GM21825 (cell line): ENCODE data around the gene LNX1.
"Not testable (repeated sequence)": the region's sequence is repeated elsewhere in the genome, so short reads cannot be mapped to it uniquely, and the experiment has no call there.

Source experiments
- ATAC-seq: cut with Tn5 transposase; IDR thresholded peaks from one replicate; pipeline ENCODE4 v1.9.1; 2021; ENCODE audit warnings: mild to moderate bottlenecking, moderate library complexity; ENCODE audit not compliant: unreplicated experiment

The LNX1 gene

GRCh38 chr4:53476232-53477037, 114.9 kb downstream of the LNX1 start:
- no peak for ATAC-seq

DNA sequence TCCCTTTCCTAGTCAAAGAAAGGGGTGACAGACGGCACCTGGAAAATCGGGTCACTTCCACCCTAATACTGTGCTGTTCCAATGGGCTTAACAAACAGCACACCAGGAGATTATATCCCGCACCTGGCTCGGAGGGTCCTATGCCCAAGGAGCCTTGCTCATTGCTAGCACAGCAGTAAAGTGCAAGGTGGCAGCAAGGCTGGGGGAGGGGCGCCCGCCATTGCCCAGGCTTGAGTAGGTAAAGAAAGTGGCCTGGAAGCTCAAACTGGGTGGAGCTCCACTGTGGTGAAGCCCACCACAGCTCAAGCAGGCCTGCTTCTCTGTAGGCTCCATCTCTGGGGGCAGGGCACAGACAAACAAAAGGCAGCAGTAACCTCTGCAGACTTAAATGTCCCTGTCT, 124.7 kb downstream of the LNX1 start:
- ATAC-seq, result not testable (repeated sequence)

GRCh38 chr4:53465891-53466290, 125.4 kb downstream of the LNX1 start:
- ATAC-seq, result no peak

DNA sequence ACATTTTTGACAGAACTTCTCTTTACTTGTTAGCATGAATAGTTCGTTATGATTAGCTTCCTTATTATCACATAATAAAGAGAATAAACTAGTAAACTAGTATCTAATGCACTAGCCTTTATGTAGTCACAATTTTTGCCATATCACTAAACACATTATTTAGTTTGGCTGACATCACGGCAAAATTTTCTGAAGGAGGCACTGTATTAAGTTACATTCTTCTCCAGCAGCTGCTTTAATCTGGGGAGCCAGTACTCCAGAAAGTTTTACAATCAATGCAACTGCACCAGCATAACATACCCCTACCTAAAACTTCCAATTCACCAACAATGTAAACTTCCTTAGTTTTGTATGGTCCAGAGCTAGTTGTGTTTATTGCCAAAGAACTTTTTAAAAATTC, 126.0 kb downstream of the LNX1 start:
- no peak for ATAC-seq

DNA sequence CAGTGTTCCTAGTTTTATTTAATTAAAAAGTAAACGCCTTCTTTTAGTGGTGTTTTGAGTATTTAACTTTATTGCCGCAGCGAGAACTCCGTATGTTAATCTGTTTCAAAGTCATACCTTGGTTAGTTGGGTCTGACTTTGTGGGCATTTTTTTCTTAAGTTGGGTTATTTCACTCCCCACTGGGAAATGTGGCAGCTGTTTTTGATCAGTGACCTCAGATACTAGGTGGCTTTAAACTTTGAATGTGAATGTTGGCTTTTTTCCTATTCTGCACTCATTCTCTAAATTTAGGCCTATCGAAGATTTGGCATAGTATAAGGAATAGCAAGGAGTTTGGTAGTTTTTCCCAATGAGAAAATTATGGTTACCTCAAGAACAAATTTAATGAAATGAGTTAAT, 127.9 kb downstream of the LNX1 start:
- no peak for ATAC-seq

DNA sequence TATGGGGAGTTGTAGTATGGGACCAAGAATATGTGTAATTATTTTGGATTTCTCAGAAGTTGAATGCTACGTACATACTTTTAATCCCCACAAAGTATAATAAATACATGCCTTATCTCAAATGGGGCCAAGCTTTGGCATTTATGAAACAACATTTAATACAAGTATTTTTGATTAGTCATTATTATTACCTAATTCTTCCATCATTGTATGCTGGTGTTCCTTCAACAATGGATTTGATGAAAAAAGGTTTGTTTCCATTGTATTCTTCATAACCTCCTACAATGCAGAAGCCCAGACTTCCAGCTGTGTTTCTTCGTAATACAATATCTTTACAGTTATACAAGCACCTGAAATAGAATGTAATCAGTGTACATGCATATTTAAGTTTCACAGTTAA, 130.0 kb downstream of the LNX1 start:
- ATAC-seq, result no peak

DNA sequence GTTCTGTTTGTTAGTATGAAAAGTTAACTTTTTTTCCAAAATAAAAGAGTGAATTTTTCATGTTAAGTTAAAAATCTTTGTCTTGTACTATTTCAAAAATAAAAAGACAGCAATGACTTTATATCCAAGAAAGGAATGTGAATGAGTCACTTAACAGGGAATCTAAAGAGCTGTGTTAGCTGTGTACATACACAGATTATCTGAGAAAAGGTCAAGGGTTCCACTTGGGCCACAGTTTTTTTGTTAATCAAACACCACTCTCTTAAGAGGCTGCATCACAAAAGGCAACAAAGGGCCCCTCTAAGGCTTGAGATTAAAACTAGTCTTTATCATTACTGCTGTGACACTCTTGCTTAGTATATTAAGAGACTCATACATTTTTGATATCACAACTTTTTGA, 131.7 kb downstream of the LNX1 start:
- no peak for ATAC-seq

DNA sequence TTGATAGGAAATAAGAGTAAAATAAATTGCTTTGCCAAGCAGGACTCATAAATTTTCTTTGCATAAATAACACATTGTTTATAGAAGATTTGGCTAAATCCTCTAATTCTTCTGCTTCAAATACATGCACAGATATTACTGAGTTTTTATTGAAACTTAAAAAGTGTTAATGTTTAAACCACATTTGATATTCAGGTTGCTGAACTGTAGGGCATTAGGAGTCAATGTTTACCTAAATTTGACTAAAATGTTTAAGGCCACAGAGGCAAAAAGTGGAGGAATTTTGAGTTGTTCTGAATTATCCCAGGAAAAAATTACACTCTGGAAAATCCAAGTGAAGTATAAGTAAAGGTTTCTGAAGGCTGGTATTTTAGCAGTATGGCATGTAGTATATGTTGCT, 135.1 kb downstream of the LNX1 start:
- ATAC-seq, result no peak

GRCh38 chr4:53455766-53456165, 135.5 kb downstream of the LNX1 start:
- no peak for ATAC-seq

DNA sequence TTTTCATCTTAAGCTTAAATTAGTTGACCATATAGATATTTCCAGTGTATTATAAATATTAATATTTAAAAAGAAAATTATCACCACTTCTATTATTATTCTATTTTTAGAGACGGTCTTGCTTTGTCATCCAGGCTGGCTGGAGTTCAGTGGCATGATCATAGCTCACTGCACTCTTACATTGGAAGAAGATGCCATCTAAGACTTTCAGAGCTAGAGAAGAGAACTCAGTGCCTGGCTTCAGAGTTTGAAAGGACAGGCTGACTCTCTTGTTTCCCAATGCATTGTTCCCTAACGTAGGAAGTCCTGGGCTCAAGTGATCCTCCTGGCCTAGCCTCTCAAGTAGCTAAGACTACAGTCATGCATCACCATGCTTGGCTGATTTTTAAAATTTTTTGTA, 137.9 kb downstream of the LNX1 start:
- no peak for ATAC-seq

DNA sequence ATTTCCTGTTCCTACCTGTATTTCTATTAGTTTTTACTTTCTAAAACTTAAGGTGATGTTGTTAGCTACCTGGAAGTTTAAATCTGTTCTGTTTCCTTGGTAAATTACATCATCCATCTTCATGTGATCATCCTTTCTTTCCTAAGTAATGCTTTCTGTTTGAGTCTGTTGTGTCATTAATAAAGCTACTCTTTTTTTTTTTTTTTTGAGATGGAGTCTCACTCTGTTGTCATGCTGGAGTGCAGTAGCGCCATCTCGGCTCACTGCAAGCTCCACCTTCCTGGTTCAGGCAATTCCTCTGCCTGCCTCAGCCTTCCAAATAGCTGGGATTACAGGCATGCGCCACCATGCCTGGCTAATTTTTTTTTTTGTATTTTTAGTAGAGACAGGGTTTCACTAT, 140.5 kb downstream of the LNX1 start:
- ATAC-seq, result no peak

GRCh38 chr4:53444954-53445353, 146.3 kb downstream of the LNX1 start:
- ATAC-seq, result no peak

GRCh38 chr4:53441564-53441963, 149.7 kb downstream of the LNX1 start:
- no peak for ATAC-seq

GRCh38 chr4:53436251-53436650, 155.0 kb downstream of the LNX1 start:
- no peak for ATAC-seq

GRCh38 chr4:53432528-53433424, 158.5 kb downstream of the LNX1 start:
- no peak for ATAC-seq

DNA sequence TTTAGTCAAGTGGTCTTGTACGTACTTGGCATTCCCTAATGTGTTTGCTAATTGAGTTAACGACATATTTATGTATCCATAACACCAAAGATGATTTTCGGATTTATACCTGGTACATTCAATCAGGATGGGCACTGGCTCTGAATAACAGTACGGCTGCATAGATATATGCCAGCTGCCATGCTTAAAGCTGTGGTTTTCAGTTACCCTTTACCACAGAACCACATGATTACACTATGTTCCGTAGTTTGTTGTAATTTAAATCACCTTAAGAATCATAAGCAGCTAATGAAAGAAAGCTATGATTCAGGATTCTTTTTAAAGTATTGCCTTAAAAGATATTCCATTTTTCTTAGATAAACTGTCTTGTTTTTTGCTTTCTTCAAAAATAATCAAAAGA, 160.2 kb downstream of the LNX1 start:
- ATAC-seq, result no peak

GRCh38 chr4:53427366-53427765, 163.9 kb downstream of the LNX1 start:
- ATAC-seq, result no peak

- no peak for ATAC-seq
Observed at GRCh38 chr4:53424280-53424679, 167.0 kb downstream of the LNX1 start.

DNA sequence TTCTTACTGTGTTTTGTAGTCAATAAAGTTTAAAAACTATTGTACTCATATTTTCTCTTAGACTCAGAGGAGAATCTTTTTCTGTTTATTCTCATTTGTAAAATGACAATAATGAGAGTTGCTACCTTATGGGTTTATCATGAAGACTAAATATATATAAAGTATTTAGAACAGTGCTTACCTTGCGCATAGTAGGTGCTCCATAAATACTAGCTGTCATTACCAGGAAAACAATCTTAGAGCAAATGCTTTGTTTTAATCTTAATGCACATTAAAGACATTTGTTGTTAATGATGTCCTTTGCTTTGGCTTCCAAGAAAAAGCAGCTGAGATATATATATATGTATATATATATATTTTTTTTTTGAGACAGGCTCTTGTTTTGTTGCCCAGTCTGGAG, 168.9 kb downstream of the LNX1 start:
- no peak for ATAC-seq

- no peak for ATAC-seq
Observed at GRCh38 chr4:53421791-53422190, 169.5 kb downstream of the LNX1 start.

DNA sequence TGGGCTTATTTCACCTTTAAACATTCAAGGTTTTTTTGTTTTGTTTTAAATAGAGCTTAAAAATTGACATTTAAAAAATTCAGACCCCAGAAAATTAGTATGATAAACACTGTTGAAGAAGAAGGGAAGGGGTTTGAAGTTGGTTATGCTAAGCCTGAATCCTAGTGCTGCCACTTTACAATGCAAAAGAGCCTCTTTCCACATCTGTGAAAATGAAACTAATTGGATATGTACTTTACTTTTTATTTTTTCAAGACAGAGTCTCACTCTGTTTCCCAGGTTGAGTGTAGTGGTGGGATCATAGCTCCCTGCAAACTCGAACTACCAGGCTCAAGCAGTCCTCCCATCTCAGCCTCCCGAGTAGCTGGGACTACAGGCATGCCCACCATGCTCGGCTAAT, 172.1 kb downstream of the LNX1 start:
- no peak for ATAC-seq

DNA sequence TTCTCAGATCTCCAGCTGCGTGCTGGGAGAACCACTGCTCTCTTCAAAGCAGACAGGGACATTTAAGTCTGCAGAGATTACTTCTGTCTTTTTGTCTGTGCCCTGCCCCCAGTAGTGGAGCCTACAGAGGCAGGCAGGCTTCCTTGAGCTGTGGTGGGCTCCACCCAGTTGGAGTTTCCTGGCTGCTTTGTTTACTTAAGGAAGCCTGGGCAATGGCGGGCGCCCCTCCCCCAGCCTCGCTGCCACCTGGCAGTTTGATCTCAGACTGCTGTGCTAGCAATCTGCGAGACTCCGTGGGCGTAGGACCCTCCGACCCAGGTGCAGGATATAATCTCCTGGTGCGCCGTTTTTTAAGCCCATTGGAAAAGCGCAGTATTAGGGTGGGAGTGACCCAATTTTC, 181.8 kb downstream of the LNX1 start:
- ATAC-seq, result not testable (repeated sequence)
